GM18517 (cell line): ENCODE results near the gene CORO7.
"Not testable (repeated sequence)": the region's sequence is repeated elsewhere in the genome, so short reads cannot be mapped to it uniquely, and the experiment has no call there.

Experiments used
- ATAC-seq: cut with Tn5 transposase; IDR thresholded peaks from one replicate; pipeline ENCODE4 v1.9.1; 2021; ENCODE audit warnings: mild to moderate bottlenecking, moderate library complexity; ENCODE audit not compliant: unreplicated experiment

CORO7 gene

GRCh38 chr16:4358831-4359561 lies 57.4 kb downstream of the CORO7 start:
- no peak for ATAC-seq

GRCh38 chr16:4358236-4358635 lies 58.2 kb downstream of the CORO7 start:
- no peak for ATAC-seq

DNA sequence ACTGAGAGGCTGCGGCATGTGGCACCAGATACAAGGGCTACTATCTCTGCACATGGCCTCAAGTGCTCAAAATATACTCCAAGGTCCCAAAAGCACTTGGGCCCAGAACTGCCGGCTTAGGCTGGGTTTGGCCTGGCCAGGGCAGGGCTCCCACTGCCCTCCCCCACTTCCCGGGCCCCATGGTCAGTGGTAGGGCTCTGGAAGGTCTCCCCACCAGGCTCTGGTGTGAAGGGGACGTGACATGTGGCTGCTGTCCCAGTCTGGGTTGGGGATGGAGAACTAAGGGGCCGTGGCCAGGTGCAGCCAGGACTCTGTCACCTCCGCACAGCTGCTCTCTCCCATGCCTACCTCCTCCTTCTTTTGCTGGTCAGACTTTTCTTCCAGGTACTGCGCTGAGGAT lies 59.6 kb downstream of the CORO7 start:
- no peak for ATAC-seq

GRCh38 chr16:4354512-4355409 lies 61.6 kb downstream of the CORO7 start:
- ATAC-seq: no peak

DNA sequence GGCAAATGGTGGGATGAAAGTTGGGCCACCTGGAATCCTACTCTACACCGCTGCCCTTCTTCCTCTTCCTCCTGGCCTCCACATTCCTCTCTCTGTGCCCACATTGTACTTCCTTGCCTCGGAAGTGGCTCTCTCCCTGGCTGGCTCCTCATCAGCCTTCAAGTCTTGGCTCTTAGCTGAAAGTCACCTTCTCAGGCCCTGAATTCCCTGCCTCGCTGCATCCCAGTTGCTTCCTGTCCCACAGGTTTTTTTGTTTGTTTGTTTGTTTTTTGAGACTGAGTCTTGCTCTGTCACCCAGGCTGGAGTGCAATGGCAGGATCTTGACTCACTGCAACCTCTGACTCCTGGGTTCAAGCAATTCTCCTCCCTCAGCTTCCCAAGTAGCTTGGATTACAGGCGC lies 62.7 kb downstream of the CORO7 start:
- no peak for ATAC-seq

- ATAC-seq: no peak
These were observed 63.6 kb downstream of the CORO7 start for GRCh38 chr16:4352843-4353242.

DNA sequence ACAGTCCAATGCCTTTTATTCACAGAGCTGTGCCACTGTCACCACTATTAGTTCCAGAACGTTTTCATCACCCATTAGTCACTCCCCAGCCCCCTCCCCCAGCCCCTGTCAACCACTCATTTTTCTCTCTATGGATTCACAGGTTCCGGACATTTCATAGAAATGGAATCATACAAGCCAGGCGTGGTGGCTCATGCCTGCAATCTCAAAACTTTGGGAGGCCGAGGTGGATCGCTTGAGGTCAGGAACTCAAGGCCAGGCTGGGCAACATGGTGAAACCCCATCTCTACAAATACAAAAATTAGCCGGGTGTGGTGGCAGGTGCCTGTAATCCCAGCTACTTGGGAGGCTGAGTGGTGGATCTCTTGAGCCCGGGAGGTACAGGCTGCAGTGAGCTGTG lies 64.5 kb downstream of the CORO7 start:
- no peak for ATAC-seq

GRCh38 chr16:4350787-4351659 lies 65.4 kb downstream of the CORO7 start, which contains the start of gene PAM16:
Gene PAM16, minus strand, starts transcription at chr16:4351321. Its CDS starts 87 bp downstream, at chr16:4351234.
- ATAC-seq: peak; percentile 79

DNA sequence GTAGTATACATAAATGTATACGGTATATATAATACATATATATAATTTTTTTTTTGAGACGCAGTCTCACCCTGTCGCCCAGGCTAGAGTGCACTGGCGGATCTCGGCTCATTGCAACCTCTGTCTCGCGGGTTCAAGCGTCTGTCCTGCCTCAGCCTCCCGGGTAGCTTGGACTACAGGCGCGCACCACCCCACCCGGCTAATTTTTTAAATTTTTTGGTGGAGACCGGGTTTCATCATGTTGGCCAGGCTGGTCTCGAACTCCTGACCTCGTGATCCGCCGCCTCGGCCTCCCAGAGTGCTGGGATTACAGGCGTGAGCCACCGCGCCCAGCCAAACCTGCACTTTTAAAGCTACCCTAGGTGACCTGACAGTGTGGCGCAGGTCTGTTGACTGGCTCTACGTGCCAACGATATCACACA lies 66.0 kb downstream of the CORO7 start:
- ATAC-seq: no peak

DNA sequence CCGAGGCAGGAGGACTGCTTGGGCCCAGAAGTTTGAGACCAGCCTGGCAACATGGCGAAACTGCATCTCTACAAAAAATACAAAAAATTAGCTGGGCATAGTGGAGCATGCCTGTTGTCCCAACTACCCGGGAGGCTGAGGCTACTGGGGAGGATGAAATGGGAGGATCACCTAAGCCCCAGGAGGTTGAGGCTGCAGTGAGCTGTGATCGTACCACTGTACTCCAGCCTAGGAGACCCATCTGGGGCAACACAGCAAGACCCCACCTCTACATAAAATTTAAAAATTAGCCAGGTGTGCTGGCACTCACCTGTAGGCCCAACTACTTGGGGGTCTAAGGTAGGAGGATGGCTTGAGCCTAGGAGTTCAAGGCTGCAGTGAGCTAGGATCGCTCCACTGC lies 67.1 kb downstream of the CORO7 start:
- no peak for ATAC-seq

GRCh38 chr16:4347765-4348509 lies 68.5 kb downstream of the CORO7 start:
- no peak for ATAC-seq

- ATAC-seq: no peak
These were observed 69.4 kb downstream of the CORO7 start for GRCh38 chr16:4347010-4347409.

DNA sequence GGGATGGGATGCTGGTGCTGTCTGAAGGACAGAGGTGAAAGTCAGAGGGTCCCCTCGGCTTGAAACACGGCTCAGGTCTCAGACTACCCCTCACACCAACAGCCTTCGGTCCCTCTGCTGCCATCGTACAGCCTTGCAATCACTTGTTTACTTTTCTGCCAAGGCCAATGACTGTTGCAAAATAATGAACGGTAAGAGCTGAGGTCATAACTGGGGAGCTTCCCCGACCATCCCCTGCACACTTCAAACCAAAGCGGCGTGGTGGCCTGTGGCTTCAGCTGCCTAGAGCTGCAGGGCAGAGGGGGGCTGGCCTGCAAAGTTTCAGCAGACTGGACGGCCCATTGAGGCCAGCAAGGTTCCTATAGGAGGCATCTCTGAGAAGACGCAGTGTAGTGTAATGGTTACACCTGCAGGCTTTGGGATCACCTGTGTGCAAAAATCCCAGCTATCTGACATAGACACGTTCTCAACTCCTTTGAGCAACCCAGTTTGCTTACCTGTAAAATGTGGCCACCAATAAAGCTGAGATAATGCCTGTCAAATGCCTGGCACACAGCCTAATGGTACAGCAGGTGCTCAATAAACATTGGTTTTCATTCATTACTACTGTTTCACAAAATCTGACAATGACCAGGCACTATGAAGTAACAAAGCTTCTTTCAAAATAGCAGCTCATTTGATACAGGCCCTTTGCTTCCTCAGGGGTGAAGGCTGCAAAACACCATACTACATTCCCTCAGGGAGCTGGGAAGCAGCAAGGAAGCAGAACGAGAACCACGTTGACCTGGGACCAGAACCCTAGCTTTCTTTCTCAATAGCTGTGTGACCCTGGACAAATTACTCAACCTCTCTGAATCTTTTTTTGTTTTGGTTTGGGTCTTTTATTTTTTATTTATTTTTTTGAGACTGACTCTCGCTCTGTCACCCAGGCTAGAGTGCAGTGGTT lies 70.3 kb downstream of the CORO7 start:
- ATAC-seq: no peak

DNA sequence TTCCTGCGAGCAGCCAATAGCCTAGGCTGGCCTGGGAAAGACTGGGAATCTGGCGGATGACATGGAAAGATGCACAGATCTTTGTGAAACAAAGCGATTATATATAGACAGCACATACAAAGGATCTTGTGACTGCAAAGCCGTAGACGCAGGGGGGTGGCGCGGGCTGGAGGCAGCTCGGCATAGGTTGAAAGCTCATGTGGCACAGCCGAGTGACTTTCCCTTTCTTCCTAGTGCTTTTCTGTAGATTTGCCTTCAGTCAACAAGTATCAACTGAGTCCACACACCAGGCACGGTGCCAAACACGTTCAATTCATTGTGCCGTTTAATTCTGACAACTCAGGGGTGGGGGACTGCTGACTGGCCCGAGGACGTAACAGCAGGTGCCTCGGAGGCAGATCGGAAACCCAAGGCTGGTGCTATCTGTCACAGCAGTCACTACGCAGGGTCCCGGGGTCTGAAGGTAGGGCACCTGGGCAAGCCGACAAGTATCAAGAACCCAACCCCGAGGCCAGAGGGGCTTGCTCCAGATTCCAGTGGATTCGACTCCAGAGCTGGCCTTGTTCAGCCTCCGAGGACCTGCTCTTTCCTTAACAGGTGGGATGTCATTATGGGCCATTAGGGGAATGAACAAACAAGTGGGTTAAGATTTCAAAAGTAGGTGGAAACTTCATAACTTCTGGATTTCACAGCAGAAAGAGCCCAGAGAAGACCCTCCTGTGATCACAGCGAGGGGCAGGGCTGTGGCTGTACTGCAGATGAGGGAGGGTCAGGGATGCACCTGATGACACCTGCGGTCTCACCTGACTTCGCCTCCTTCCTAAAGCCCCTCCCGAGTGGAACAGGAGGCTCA lies 71.2 kb downstream of the CORO7 start:
- ATAC-seq: no peak

DNA sequence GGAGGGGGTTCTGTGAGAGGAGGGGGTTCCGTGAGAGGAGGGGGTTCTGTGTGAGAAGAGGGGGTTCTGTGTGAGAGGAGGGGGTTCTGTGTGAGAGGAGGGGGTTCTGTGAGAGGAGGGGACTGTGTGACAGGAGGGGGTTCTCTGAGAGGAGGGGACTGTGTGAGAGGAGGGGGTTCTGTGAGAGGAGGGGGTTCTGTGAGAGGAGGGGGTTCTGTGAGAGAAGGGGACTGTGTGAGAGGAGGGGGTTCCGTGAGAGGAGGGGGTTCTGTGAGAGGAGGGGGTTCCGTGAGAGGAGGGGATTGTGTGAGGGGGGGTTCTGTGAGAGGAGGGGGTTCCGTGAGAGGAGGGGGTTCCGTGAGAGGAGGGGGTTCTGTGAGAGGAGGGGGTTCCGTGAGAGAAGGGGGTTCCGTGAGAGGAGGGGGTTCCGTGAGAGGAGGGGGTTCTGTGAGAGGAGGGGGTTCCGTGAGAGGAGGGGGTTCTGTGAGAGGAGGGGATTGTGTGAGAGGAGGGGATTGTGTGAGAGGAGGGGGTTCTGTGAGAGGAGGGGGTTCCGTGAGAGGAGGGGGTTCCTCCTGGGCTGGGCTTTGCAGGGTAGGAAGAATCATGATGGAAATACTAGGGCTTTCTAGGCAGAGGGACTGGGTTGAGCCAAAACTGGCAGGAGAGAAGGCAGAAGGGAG lies 72.0 kb downstream of the CORO7 start:
- ATAC-seq: not testable (repeated sequence)

- ATAC-seq: no peak
These were observed 73.3 kb downstream of the CORO7 start for GRCh38 chr16:4342866-4343744.

- no peak for ATAC-seq
These were observed 75.1 kb downstream of the CORO7 start for GRCh38 chr16:4341250-4341649.
